SK-N-SH treated with all-trans-retinoic acid at 6 μM for 48 hours (cell line): Measurements from ENCODE around the gene SLC9A2.

Experiments
- ATAC-seq: fragments of 200-7000 bp; cut with Tn5 transposase; 3 replicates; pipeline ENCODE4 v1.9.1; 2020; ENCODE audit warnings: mild to moderate bottlenecking, moderate library complexity
- ARNTL ChIP-seq: fragments of 450-650 bp; formaldehyde crosslinking; IDR thresholded peaks from 2 replicates; pipeline ENCODE4 v1.5.0; 2020; ENCODE audit warnings: low read depth, mild to moderate bottlenecking, moderate library complexity, borderline replicate concordance
- BACH2 ChIP-seq: fragments of 250-450 bp; sonication (Bioruptor Pico); IDR thresholded peaks from 2 replicates; pipeline ENCODE4 v1.9.0; 2021; ENCODE audit warnings: mild to moderate bottlenecking, borderline replicate concordance
- CREB5 ChIP-seq: fragments of 250-450 bp; sonication (Bioruptor Pico); IDR thresholded peaks from 2 replicates; pipeline ENCODE4 v1.5.1; 2020; ENCODE audit warnings: low read depth, mild to moderate bottlenecking, moderate library complexity
- ESRRG ChIP-seq: fragments of 250-450 bp; sonication (Bioruptor Pico); IDR thresholded peaks from 2 replicates; pipeline ENCODE4 v1.6.1; 2021; ENCODE audit warnings: mild to moderate bottlenecking
- GLIS3 ChIP-seq: fragments of 250-450 bp; sonication (Bioruptor Pico); IDR thresholded peaks from 2 replicates; pipeline ENCODE4 v1.5.0; 2020; ENCODE audit warnings: mild to moderate bottlenecking, moderate library complexity
- ISL1 ChIP-seq: fragments of 250-450 bp; sonication (Bioruptor Pico); IDR thresholded peaks from 2 replicates; pipeline ENCODE4 v2.1.2; 2022; ENCODE audit warnings: mild to moderate bottlenecking, moderate library complexity
- OSR1 ChIP-seq: fragments of 250-450 bp; sonication (Bioruptor Pico); IDR thresholded peaks from 2 replicates; pipeline ENCODE4 v1.8.0; 2022; ENCODE audit warnings: moderate library complexity, mild to moderate bottlenecking, inconsistent platforms
- POU6F1 ChIP-seq: fragments of 250-450 bp; sonication (Bioruptor Pico); IDR thresholded peaks from 2 replicates; pipeline ENCODE4 v1.8.0; 2021; ENCODE audit warnings: low read depth, mild to moderate bottlenecking, moderate library complexity, borderline replicate concordance
- PPARA ChIP-seq: fragments of 250-450 bp; sonication (Bioruptor Pico); IDR thresholded peaks from 2 replicates; pipeline ENCODE4 v1.5.0; 2020; ENCODE audit warnings: mild to moderate bottlenecking, borderline replicate concordance
- RARB ChIP-seq: fragments of 250-450 bp; sonication (Bioruptor Pico); IDR thresholded peaks from 2 replicates; pipeline ENCODE4 v1.8.0; 2021; ENCODE audit warnings: mild to moderate bottlenecking, moderate library complexity
- SNAI2 ChIP-seq: fragments of 250-450 bp; sonication (Bioruptor Pico); IDR thresholded peaks from 2 replicates; pipeline ENCODE4 v1.5.0; 2020; ENCODE audit warnings: mild to moderate bottlenecking, moderate library complexity
- TOX ChIP-seq: fragments of 250-450 bp; sonication (Bioruptor Pico); IDR thresholded peaks from 2 replicates; pipeline ENCODE4 v1.8.0; 2021; ENCODE audit warnings: mild to moderate bottlenecking, moderate library complexity, borderline replicate concordance
- ZC3H10 ChIP-seq: fragments of 250-450 bp; sonication (Bioruptor Pico); IDR thresholded peaks from 2 replicates; pipeline ENCODE4 v1.5.1; 2021; ENCODE audit warnings: mild to moderate bottlenecking, moderate library complexity
- ZFP3 ChIP-seq: fragments of 250-450 bp; sonication (Bioruptor Pico); IDR thresholded peaks from 2 replicates; pipeline ENCODE4 v1.5.0; 2020; ENCODE audit warnings: mild to moderate bottlenecking, moderate library complexity
- ZFP30 ChIP-seq: fragments of 450-650 bp; formaldehyde crosslinking; IDR thresholded peaks from 2 replicates; pipeline ENCODE4 v1.5.0; 2022; ENCODE audit warnings: mild to moderate bottlenecking, moderate library complexity
- ZNF565 ChIP-seq: fragments of 450-650 bp; formaldehyde crosslinking; conservative IDR thresholded peaks from 2 replicates; pipeline ENCODE4 v1.5.0; 2020; ENCODE audit warnings: low read depth, mild to moderate bottlenecking, moderate library complexity
- ZNF8 ChIP-seq: fragments of 450-650 bp; formaldehyde crosslinking; IDR thresholded peaks from 2 replicates; pipeline ENCODE4 v1.5.0; 2020; ENCODE audit warnings: mild to moderate bottlenecking, moderate library complexity
- TF ChIP-seq, protein P1 (sequence below): fragments of 250-450 bp; sonication (Bioruptor Pico); IDR thresholded peaks from 2 replicates; pipeline ENCODE4 v1.5.1; 2021; ENCODE audit warnings: mild to moderate bottlenecking, moderate library complexity
- TF ChIP-seq, protein P2 (sequence below): fragments of 250-450 bp; sonication (Bioruptor Pico); IDR thresholded peaks from 2 replicates; pipeline ENCODE4 v1.8.0; 2020; ENCODE audit warnings: mild to moderate bottlenecking, moderate library complexity, borderline replicate concordance

The SLC9A2 gene

DNA sequence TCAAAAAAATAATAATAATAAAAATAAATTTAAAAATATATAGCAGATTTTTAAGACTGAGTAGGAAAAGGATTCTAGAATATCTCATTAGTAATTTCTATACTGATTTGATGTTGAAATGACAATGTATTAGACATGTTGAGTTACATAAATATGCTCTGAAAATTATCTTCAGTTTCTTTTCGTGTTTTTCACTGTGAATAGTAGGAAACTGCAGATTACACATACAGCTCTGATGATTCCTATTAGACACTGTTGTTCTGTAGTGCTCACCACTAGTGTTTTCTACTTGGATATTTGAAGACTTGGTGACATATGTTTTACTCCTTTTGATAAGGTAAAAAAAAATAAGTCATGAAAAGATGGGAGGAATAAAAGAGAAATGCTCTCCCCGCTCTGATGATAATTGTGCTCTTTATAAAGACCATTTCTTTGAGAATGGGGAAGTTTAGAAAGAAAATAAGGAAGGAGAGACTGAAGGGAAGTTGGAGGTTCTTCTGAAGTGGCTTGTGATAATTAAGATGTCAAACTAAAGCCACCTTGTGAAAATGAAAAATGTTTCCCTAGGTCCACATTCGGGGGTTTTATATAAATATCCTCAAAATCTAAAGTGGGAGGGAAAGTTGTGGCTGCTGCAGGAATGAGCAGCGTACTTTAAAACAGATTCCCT is 52.9 kb downstream of the SLC9A2 start:
- TF ChIP-seq ZFP30 (CRISPR knock-in tag) (no peak), ESRRG (CRISPR knock-in tag) (no peak), ARNTL (CRISPR knock-in tag) (no peak), CREB5 (CRISPR knock-in tag) (no peak), ZNF8 (CRISPR knock-in tag) (no peak), ZFP3 (CRISPR knock-in tag) (no peak), ZNF565 (CRISPR knock-in tag) (no peak), POU6F1 (CRISPR knock-in tag) (no peak), OSR1 (CRISPR knock-in tag) (no peak), RARB (CRISPR knock-in tag) (no peak), ISL1 (no peak), TOX (CRISPR knock-in tag) (no peak)
- TF ChIP-seq, protein P1, sequence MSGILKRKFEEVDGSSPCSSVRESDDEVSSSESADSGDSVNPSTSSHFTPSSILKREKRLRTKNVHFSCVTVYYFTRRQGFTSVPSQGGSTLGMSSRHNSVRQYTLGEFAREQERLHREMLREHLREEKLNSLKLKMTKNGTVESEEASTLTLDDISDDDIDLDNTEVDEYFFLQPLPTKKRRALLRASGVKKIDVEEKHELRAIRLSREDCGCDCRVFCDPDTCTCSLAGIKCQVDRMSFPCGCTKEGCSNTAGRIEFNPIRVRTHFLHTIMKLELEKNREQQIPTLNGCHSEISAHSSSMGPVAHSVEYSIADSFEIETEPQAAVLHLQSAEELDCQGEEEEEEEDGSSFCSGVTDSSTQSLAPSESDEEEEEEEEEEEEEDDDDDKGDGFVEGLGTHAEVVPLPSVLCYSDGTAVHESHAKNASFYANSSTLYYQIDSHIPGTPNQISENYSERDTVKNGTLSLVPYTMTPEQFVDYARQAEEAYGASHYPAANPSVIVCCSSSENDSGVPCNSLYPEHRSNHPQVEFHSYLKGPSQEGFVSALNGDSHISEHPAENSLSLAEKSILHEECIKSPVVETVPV (CRISPR knock-in tag), result no peak
- TF ChIP-seq, protein P2, sequence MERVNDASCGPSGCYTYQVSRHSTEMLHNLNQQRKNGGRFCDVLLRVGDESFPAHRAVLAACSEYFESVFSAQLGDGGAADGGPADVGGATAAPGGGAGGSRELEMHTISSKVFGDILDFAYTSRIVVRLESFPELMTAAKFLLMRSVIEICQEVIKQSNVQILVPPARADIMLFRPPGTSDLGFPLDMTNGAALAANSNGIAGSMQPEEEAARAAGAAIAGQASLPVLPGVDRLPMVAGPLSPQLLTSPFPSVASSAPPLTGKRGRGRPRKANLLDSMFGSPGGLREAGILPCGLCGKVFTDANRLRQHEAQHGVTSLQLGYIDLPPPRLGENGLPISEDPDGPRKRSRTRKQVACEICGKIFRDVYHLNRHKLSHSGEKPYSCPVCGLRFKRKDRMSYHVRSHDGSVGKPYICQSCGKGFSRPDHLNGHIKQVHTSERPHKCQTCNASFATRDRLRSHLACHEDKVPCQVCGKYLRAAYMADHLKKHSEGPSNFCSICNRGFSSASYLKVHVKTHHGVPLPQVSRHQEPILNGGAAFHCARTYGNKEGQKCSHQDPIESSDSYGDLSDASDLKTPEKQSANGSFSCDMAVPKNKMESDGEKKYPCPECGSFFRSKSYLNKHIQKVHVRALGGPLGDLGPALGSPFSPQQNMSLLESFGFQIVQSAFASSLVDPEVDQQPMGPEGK (CRISPR knock-in tag), result no peak
- ATAC-seq, result no peak

- ATAC-seq, result no peak
- TF ChIP-seq OSR1 (CRISPR knock-in tag) (no peak), POU6F1 (CRISPR knock-in tag) (no peak), CREB5 (CRISPR knock-in tag) (no peak), BACH2 (no peak), ZFP30 (CRISPR knock-in tag) (no peak), ZNF565 (CRISPR knock-in tag) (no peak), SNAI2 (CRISPR knock-in tag) (no peak), ISL1 (no peak), ZC3H10 (CRISPR knock-in tag) (no peak), GLIS3 (CRISPR knock-in tag) (no peak), PPARA (CRISPR knock-in tag) (no peak), ZNF8 (CRISPR knock-in tag) (no peak), ARNTL (CRISPR knock-in tag) (no peak)
- TF ChIP-seq, protein P2 (CRISPR knock-in tag), result no peak
These were observed 55.0 kb downstream of the SLC9A2 start for GRCh38 chr2:102674370-102674769.
